ENCODE data around the gene CHMP4B.

The CHMP4B gene

GRCh38 chr20:33869283-33869682 lies 58.1 kb downstream of the CHMP4B start:
- TF ChIP-seq ZC3H10 (CRISPR knock-in tag; IDR thresholded peaks at IDR 0.05) (no peak), ZNF8 (CRISPR knock-in tag; IDR thresholded peaks at IDR 0.05) (no peak)
- TF ChIP-seq, protein P1, sequence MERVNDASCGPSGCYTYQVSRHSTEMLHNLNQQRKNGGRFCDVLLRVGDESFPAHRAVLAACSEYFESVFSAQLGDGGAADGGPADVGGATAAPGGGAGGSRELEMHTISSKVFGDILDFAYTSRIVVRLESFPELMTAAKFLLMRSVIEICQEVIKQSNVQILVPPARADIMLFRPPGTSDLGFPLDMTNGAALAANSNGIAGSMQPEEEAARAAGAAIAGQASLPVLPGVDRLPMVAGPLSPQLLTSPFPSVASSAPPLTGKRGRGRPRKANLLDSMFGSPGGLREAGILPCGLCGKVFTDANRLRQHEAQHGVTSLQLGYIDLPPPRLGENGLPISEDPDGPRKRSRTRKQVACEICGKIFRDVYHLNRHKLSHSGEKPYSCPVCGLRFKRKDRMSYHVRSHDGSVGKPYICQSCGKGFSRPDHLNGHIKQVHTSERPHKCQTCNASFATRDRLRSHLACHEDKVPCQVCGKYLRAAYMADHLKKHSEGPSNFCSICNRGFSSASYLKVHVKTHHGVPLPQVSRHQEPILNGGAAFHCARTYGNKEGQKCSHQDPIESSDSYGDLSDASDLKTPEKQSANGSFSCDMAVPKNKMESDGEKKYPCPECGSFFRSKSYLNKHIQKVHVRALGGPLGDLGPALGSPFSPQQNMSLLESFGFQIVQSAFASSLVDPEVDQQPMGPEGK (CRISPR knock-in tag; IDR thresholded peaks at IDR 0.05; ENCODE audit: borderline replicate concordance): no peak
- no peak for ATAC-seq

- TF ChIP-seq TOX (CRISPR knock-in tag; IDR thresholded peaks at IDR 0.05; ENCODE audit: borderline replicate concordance): no peak
- ATAC-seq: no peak
Measured at GRCh38 chr20:33871362-33871761, 60.2 kb downstream of the CHMP4B start.

DNA sequence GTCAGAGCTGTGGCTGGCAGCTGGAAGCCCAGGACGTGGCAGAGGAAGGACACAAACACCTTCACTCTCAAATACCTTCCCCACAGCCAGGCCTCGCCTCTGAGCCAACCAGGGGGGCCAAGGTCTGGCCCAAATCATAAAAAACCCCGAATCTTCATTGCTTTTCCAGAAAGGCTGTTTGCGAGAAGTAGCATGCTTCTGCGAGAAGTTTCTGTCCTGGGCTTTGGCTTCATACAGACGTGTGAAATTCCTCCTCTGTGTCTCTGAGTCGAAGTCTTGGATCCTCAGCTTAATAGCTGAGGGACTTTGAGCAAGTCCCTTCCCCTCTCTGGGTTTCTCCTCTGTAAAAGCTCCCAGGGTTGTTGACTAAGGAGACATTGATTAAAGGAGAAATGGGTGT lies 63.0 kb downstream of the CHMP4B start:
- ATAC-seq: no peak
- TF ChIP-seq, protein P2, sequence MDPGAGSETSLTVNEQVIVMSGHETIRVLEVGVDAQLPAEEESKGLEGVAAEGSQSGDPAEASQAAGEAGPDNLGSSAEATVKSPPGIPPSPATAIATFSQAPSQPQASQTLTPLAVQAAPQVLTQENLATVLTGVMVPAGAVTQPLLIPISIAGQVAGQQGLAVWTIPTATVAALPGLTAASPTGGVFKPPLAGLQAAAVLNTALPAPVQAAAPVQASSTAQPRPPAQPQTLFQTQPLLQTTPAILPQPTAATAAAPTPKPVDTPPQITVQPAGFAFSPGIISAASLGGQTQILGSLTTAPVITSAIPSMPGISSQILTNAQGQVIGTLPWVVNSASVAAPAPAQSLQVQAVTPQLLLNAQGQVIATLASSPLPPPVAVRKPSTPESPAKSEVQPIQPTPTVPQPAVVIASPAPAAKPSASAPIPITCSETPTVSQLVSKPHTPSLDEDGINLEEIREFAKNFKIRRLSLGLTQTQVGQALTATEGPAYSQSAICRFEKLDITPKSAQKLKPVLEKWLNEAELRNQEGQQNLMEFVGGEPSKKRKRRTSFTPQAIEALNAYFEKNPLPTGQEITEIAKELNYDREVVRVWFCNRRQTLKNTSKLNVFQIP (CRISPR knock-in tag; IDR thresholded peaks at IDR 0.05; ENCODE audit: borderline replicate concordance, low read depth): no peak
- TF ChIP-seq ESRRG (CRISPR knock-in tag; IDR thresholded peaks at IDR 0.05) (no peak), ZC3H10 (CRISPR knock-in tag; IDR thresholded peaks at IDR 0.05) (no peak), ZFP3 (CRISPR knock-in tag; IDR thresholded peaks at IDR 0.05) (no peak), ZFP30 (CRISPR knock-in tag; IDR thresholded peaks at IDR 0.05) (no peak), ZNF565 (CRISPR knock-in tag; conservative IDR thresholded peaks at IDR 0.05; ENCODE audit: low read depth) (no peak)

- ATAC-seq: no peak
- no peak for TF ChIP-seq ZFP30 (CRISPR knock-in tag; IDR thresholded peaks at IDR 0.05)
- TF ChIP-seq ARNTL (CRISPR knock-in tag; IDR thresholded peaks at IDR 0.05; ENCODE audit: borderline replicate concordance, low read depth): no peak
- TF ChIP-seq ZNF70 (CRISPR knock-in tag; IDR thresholded peaks at IDR 0.05): no peak
- TF ChIP-seq TCF4 (CRISPR knock-in tag; IDR thresholded peaks at IDR 0.05; ENCODE audit: borderline replicate concordance): no peak
- TF ChIP-seq ESRRG (CRISPR knock-in tag; IDR thresholded peaks at IDR 0.05): no peak
Measured at GRCh38 chr20:33875055-33875454, 63.9 kb downstream of the CHMP4B start.

- ATAC-seq: no peak
- TF ChIP-seq PPARA (CRISPR knock-in tag; IDR thresholded peaks at IDR 0.05; ENCODE audit: borderline replicate concordance) (no peak), TOX (CRISPR knock-in tag; IDR thresholded peaks at IDR 0.05; ENCODE audit: borderline replicate concordance) (no peak), SNAI2 (CRISPR knock-in tag; IDR thresholded peaks at IDR 0.05) (no peak), ZC3H10 (CRISPR knock-in tag; IDR thresholded peaks at IDR 0.05) (no peak), OSR1 (CRISPR knock-in tag; IDR thresholded peaks at IDR 0.05) (no peak), ARNTL (CRISPR knock-in tag; IDR thresholded peaks at IDR 0.05; ENCODE audit: borderline replicate concordance, low read depth) (no peak), CREB5 (CRISPR knock-in tag; IDR thresholded peaks at IDR 0.05; ENCODE audit: low read depth) (no peak), ZFP30 (CRISPR knock-in tag; IDR thresholded peaks at IDR 0.05) (no peak), TCF4 (CRISPR knock-in tag; IDR thresholded peaks at IDR 0.05; ENCODE audit: borderline replicate concordance) (no peak), ZNF70 (CRISPR knock-in tag; IDR thresholded peaks at IDR 0.05) (no peak), ESRRG (CRISPR knock-in tag; IDR thresholded peaks at IDR 0.05) (no peak), GLIS3 (CRISPR knock-in tag; IDR thresholded peaks at IDR 0.05) (no peak), BACH2 (CRISPR knock-in tag; IDR thresholded peaks at IDR 0.05; ENCODE audit: borderline replicate concordance) (no peak)
- TF ChIP-seq, protein P3, sequence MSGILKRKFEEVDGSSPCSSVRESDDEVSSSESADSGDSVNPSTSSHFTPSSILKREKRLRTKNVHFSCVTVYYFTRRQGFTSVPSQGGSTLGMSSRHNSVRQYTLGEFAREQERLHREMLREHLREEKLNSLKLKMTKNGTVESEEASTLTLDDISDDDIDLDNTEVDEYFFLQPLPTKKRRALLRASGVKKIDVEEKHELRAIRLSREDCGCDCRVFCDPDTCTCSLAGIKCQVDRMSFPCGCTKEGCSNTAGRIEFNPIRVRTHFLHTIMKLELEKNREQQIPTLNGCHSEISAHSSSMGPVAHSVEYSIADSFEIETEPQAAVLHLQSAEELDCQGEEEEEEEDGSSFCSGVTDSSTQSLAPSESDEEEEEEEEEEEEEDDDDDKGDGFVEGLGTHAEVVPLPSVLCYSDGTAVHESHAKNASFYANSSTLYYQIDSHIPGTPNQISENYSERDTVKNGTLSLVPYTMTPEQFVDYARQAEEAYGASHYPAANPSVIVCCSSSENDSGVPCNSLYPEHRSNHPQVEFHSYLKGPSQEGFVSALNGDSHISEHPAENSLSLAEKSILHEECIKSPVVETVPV (CRISPR knock-in tag; IDR thresholded peaks at IDR 0.05): no peak
Measured at GRCh38 chr20:33875534-33876026, 64.4 kb downstream of the CHMP4B start.

- no peak for ATAC-seq
- TF ChIP-seq RARB (CRISPR knock-in tag; IDR thresholded peaks at IDR 0.05): no peak
- no peak for TF ChIP-seq PPARA (CRISPR knock-in tag; IDR thresholded peaks at IDR 0.05; ENCODE audit: borderline replicate concordance)
- TF ChIP-seq, protein P2 (CRISPR knock-in tag; IDR thresholded peaks at IDR 0.05; ENCODE audit: borderline replicate concordance, low read depth): no peak
- TF ChIP-seq, protein P3 (CRISPR knock-in tag; IDR thresholded peaks at IDR 0.05): no peak
- TF ChIP-seq ARNTL (CRISPR knock-in tag; IDR thresholded peaks at IDR 0.05; ENCODE audit: borderline replicate concordance, low read depth): no peak
- TF ChIP-seq SNAI2 (CRISPR knock-in tag; IDR thresholded peaks at IDR 0.05): no peak
Measured at GRCh38 chr20:33878583-33878982, 67.4 kb downstream of the CHMP4B start.
